Upper lobe of left lung (tissue), 6 donors: Measurements from ENCODE around the gene CENPP. TPM values are rescaled to one million over a fixed set of nuclear protein-coding genes. Genes with fewer than 3 reads are reported as not detected.

Experiments used
- ATAC-seq, 2 donors: fragments of 200-7000 bp; cut with Tn5 transposase; one replicate each; pipeline ENCODE4 v1.9.1; 2022; ENCODE audit warnings: mild to moderate bottlenecking in 2 of 2, moderate library complexity in 2 of 2; ENCODE audit not compliant: low FRiP score in 2 of 2
- DNase-seq, 2 donors: peaks; one replicate each; pipeline ENCODE4 v3.0.0-alpha.2; 2019 to 2020
- H3K27ac ChIP-seq, 4 donors: fragments of 200-600 bp; sonication (generic); one replicate each; pipeline ENCODE4 v1.5.1; 2016 to 2019
- H3K27me3 ChIP-seq, 4 donors: fragments of 200-600 bp; sonication (generic); one replicate each; pipeline ENCODE4 v1.5.1; 2017 to 2019
- H3K36me3 ChIP-seq, 4 donors: fragments of 200-600 bp; sonication (generic); one replicate each; pipeline ENCODE4 v1.5.1; 2016 to 2019
- H3K4me1 ChIP-seq, 4 donors: fragments of 200-600 bp; sonication (generic); one replicate each; pipeline ENCODE4 v1.5.1; 2018 to 2019
- H3K4me3 ChIP-seq, 4 donors: fragments of 200-600 bp; sonication (generic); one replicate each; pipeline ENCODE4 v1.5.1; 2017 to 2019; ENCODE audit warnings: mild to moderate bottlenecking in 2 of 4, moderate library complexity in 1 of 4
- H3K9me3 ChIP-seq, 4 donors: fragments of 200-600 bp; sonication (generic); one replicate each; pipeline ENCODE4 v1.5.1; 2018 to 2019
- CTCF ChIP-seq, 6 experiments: fragments of 450-650 bp in 4 of 6; fragments of 200-600 bp in 2 of 6; sonication (generic) in 2 of 6; IDR thresholded peaks; one replicate each; pipeline ENCODE4 v1.5.1; 2016 to 2019; ENCODE audit warnings: antibody characterized with exemption in 6 of 6
- EP300 ChIP-seq, 4 donors: sonication (generic); formaldehyde crosslinking; IDR thresholded peaks; one replicate each; pipeline ENCODE4 v1.5.1; 2017; ENCODE audit warnings: antibody characterized with exemption in 4 of 4, control low read depth in 2 of 4
- POLR2A ChIP-seq, 4 donors: fragments of 450-650 bp; IDR thresholded peaks; one replicate each; pipeline ENCODE4 v1.5.1; 2016 to 2017; ENCODE audit warnings: antibody characterized with exemption in 4 of 4, mild to moderate bottlenecking in 2 of 4
- POLR2AphosphoS5 ChIP-seq, 2 donors: sonication (generic); formaldehyde crosslinking; IDR thresholded peaks; one replicate each; pipeline ENCODE4 v1.5.1; 2017; ENCODE audit warnings: antibody characterized with exemption in 2 of 2
- WGBS, 2 donors: methylation state at CpG; one replicate each; pipeline ENCODE4 v1.1.5; 2017 to 2018; 5-methylcytosine and 5-hydroxymethylcytosine counted together
- total RNA-seq, 6 donors: library from RNA; depleted of rRNA in 4 of 6; stranded (reverse); fragments of >200 nt in 4 of 6; gene quantifications; one replicate each; pipeline versions ENCODE4 v1.1.0 to v1.2.1, GENCODE V29; 2016 to 2021
- donor health status: DM: no; HTN: no; CAD: no; lungs with moderate emphysema.
- donor health status: DM: no; HTN: yes; CAD: no; lungs with severe emphysema.

Gene CENPP
- total RNA-seq, 6 donors from 2014 or later, result 2.9 to 17.8 (median 4.9) TPM

DNA sequence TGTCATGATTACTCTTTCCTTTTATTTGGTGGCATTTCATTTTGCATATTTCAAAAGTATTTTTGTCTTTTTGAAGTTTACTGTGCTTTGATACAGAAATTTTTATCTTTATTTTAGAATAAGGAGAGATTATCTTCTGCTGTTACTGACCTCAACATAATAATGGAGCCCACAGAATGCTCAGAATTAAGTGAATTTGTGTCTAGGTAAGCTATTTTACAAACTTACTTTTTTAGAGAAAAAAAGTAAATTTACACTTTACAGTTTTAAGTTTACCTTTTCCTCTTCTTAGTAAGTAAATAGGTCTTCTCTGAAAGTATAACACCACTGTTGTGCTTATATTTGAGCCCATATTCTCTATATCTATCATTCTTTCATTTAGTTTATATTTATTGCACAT lies 19.8 kb downstream of the CENPP start:
- TF ChIP-seq EP300 (IDR thresholded peaks at IDR 0.05) (no peak), CTCF (IDR thresholded peaks at IDR 0.05) (no peak), POLR2AphosphoS5 (IDR thresholded peaks at IDR 0.05) (no peak), POLR2A (IDR thresholded peaks at IDR 0.05) (no peak)
- Histone ChIP-seq H3K4me1 (no peaks in the 10 kb centered on the region), H3K4me3 (no peak overlapping the region), H3K27ac (no peak overlapping the region), H3K36me3 (no peaks in the 10 kb centered on the region), H3K9me3 (no peaks in the 10 kb centered on the region), H3K27me3 (no peaks in the 10 kb centered on the region)
- no peak for ATAC-seq
- DNase-seq, result no peak

GRCh38 chr9:92349771-92350739 lies 24.3 kb downstream of the CENPP start:
- Histone ChIP-seq H3K27me3 (no peaks in the 10 kb centered on the region), H3K9me3 (peaks cover 0 to 9% (median 3%) of the 10 kb centered on the region in 4 donors), H3K4me3 (no peak overlapping the region), H3K36me3 (no peaks in the 10 kb centered on the region), H3K4me1 (no peaks in the 10 kb centered on the region), H3K27ac (peak overlapping the region in 1 of 4 donors; percentile 3)
- TF ChIP-seq POLR2A (IDR thresholded peaks at IDR 0.05) (no peak), EP300 (IDR thresholded peaks at IDR 0.05) (no peak), POLR2AphosphoS5 (IDR thresholded peaks at IDR 0.05) (no peak), CTCF (IDR thresholded peaks at IDR 0.05) (no peak)
- 72 to 77% methylated on average over 7 of the region's 7 CpGs for WGBS, 2 donors
- ATAC-seq, result peak in 1 of 2 donors; percentile 57
- DNase-seq, result no peak

- no peak for ATAC-seq
- Histone ChIP-seq H3K4me3 (no peak overlapping the region), H3K36me3 (no peaks in the 10 kb centered on the region), H3K4me1 (no peaks in the 10 kb centered on the region), H3K27me3 (no peaks in the 10 kb centered on the region), H3K27ac (peak overlapping the region in 1 of 4 donors; percentile 3), H3K9me3 (peaks cover 0 to 11% (median 6%) of the 10 kb centered on the region in 4 donors)
- TF ChIP-seq POLR2AphosphoS5 (IDR thresholded peaks at IDR 0.05) (no peak), EP300 (IDR thresholded peaks at IDR 0.05) (no peak), CTCF (IDR thresholded peaks at IDR 0.05) (no peak), POLR2A (IDR thresholded peaks at IDR 0.05) (no peak)
- no peak for DNase-seq
Observed at GRCh38 chr9:92350740-92351133, 25.0 kb downstream of the CENPP start.

DNA sequence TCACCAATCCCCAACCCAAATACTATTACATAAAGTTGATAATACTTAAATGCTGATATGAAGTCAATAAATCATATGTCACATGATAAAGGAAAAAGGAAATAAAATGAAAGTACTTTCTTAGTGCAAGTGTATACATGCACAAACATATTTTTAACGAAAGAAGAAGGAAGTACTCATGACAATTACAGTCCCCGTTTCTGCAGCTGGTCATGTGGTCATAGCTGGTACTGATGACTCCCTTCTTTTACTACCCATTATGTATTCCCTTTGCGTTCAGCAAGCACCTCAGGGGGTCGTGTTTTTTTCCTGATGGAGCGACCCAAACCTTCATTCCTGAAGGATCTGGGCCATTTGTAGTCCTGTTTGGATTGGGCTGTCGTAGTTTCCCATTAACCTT lies 27.3 kb downstream of the CENPP start:
- Histone ChIP-seq H3K4me3 (no peak overlapping the region), H3K4me1 (no peaks in the 10 kb centered on the region), H3K9me3 (peaks cover 0 to 15% (median 8%) of the 10 kb centered on the region in 4 donors), H3K36me3 (no peaks in the 10 kb centered on the region), H3K27ac (peak overlapping the region in 1 of 4 donors; percentile 26), H3K27me3 (no peaks in the 10 kb centered on the region)
- peak in 1 of 2 donors; percentile 25 for DNase-seq
- WGBS, 2 donors, result 80 to 83% methylated on average over 6 of the region's 6 CpGs
- TF ChIP-seq EP300 (IDR thresholded peaks at IDR 0.05) (no peak), POLR2AphosphoS5 (IDR thresholded peaks at IDR 0.05) (no peak), CTCF (IDR thresholded peaks at IDR 0.05) (no peak), POLR2A (IDR thresholded peaks at IDR 0.05) (no peak)
- ATAC-seq, result no peak
